NOMO-1 (cell line): ENCODE data around the gene LRRFIP1.
"Not testable (repeated sequence)": the region's sequence is repeated elsewhere in the genome, so short reads cannot be mapped to it uniquely, and the experiment has no call there.

Experiments
- DNase-seq, 2 experiments: peaks; one replicate each; lab custom pipeline; 2025; ENCODE audit not compliant: unreplicated experiment in 2 of 2; lab: John Stamatoyannopoulos, UW

The LRRFIP1 gene

DNA sequence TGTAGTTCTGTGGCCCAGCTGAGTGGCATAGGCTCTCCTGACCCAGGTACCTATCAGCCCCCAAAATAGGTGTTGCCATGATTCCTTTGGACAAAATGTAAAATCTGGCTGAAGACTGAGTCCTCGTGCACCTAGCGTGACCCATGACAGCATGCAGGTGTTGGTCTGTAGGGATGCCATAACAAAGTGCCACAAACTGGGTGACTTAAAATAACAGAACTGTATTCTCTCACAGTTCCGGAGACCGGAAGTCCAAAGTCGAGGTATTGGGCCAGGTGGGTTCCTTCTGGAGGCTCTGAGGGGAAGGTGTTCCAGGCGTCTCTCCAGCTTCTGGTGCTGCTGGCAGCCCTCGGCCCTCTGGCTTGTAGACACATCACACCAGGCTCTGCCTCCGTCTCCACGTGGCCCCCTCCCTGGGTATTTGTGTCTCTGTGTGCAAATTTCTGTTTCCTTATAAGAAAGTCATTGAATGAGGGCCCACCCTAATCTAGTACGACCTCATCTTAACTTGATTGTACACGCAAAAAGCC lies 34.5 kb downstream of the LRRFIP1 start:
- DNase-seq, result no peak

DNA sequence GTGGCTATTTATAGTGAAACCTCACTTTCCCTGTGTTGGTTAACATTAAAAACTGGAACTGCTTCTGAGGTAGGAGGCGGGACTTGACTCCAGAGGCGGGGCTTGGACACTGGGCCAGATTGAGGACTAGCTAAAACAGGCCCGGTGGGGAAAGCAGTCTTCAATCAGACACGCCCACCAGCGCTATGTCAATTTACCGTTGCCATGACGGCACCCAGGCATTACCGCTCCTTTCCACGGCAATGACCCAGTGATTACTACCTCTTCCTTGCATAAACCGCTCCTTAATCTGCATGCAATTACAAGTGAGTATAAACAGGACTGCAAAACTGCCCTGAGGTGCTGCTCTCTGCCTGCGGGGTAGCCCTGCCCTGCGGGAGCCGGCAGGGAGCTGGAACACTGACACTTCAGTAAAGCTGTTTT lies 35.3 kb downstream of the LRRFIP1 start:
- DNase-seq, result peak; percentile 97 to 98

DNA sequence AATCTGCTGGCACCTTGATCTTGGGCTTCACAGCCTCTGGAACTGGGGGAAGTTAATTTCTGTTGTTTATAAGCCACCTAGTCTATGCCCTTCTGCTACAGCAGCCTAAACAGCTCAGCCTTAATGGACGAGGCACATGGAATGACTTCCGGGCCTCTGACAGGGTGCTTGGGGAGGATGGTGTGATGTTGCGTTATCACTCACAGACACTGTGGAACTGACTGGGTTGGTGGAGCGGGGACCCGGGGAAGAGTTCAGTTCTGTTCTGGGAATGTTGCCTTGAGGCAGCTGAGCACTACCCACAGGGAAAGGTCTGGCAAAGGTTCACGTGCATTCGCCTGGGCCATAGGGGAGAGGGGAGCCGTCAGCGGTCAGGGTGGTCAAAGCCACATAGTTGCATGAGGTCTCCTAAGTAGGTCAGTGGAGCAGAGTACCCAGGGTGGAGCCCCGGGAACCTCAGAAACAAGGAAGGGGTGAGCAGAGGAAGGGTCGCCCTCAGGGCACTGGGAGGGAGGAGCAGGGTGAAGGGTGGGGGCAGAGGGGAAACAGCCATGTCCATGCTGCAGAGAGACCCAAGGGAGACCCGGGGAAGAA lies 36.2 kb downstream of the LRRFIP1 start:
- DNase-seq, result no peak

DNA sequence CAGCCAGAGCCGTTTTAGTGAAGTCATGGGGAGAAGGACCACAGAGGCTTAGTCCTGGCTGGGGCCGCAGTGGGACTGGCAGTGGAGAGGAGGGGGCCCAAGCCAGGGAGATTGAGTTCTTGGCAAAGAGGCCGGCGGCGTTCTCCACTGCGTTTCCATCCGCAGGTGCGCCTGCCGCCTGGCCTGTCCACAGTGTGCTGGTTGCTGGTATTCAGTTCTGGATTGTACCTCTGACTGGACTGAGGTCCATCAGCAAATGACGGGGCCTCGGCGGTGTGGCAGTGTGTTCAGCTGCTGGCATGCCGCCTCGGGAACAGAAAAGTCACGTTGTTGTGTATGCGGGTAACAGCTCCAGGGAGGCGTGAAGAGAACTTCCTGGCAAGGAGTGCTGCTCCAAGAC lies 36.8 kb downstream of the LRRFIP1 start:
- DNase-seq, result no peak

DNA sequence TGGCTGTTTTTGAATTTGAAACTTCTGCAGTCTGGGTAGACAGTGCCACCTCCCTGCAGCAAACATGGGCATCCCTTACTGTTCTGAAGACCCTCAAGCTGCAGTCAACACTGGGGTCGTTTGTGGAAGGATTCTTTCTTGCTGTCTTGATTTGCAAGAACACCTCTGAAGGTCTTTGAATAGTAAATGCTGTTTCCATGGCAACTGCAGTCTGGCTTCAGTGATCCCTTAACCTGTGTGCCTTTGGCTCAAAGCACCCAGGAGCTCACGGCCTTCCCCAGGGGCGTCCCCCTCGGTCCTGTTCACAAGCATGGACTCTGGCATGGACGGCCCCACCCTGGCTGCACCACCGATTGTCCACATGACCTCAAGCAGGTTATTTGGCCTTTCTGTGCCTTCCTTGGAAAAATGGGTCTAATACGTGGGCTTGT lies 38.3 kb downstream of the LRRFIP1 start:
- DNase-seq, result no peak

DNA sequence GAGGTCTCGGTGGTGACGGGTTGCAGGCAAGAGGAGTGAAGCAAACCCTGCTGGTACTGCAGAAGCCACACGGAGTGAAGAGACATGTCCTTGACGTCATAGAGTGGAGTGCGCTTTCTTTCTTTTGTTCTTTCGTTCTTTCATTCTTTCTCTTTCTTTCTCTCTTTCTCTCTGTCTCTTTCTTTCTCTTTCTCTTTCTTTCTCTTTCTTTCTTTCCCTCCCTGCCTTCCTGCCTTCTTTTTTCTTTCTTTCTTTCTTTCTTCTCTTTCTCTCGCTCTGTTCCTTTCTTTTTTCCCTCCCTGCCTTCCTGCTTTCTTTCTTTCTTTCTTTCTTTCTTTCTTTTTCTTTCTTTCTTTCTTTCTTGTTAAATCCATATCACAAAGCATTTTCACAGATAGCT lies 39.2 kb downstream of the LRRFIP1 start:
- DNase-seq, result no peak

DNA sequence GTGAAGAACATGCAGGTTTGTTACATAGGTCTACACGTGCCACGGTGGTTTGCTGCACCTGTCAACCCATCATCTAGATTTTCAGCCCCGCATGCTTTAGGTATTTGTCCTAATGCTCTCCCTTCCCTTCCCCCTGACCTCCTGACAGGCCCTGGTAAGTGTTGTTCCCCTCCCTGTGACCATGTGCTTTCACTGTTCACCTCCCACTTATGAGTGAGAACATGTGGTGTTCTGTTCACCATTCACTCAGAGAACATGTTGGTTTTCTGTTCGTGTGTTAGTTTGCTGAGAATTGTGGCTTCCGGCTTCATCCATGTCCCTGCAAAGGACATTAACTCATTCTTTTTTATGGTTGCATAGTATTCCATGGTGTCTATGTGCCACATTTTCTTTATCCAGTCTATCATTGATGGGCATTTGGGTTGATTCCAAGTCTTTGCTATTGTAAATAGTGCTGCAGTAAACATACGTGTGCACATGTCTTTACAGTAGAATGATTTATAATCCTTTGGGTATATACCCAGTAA lies 39.7 kb downstream of the LRRFIP1 start:
- DNase-seq, result not testable (repeated sequence)

DNA sequence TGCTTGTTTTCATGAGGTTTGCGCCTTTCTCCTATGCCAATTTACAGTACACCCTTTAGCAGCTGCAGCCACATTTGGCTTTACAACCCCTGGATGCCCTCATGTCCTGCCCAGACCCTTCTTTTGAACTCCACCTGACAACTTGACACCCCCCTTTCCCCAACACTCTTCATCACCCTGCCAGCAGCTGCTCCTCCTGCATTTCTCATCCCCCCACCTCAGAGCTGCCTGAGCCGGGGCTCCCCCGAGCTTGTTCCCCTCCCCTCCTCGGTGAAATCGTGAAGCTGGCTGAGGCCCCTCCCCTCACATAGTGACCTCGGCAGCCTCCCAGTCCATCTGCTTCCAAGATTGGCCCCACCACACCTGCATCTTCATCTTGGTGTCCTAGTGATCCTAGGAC lies 40.5 kb downstream of the LRRFIP1 start:
- DNase-seq, result no peak

DNA sequence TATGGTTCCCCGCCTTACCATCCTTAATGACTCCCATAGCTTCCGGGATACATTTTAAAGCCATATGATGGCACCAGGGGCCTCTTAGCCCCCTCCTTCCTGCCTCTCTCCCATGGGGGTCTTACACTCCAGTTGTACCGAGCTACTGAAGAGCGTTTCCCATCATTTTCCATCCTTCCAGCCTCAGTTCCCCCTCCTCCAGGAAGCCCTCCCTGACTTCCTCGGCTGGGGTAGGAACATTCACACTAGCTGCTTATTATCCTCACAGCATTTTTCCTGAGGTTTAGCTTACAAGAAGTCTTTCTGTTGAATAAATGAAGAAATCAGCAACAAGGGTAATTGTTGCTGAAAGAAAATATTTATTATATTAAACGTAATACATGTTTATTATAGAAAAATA lies 41.1 kb downstream of the LRRFIP1 start:
- DNase-seq, result no peak

DNA sequence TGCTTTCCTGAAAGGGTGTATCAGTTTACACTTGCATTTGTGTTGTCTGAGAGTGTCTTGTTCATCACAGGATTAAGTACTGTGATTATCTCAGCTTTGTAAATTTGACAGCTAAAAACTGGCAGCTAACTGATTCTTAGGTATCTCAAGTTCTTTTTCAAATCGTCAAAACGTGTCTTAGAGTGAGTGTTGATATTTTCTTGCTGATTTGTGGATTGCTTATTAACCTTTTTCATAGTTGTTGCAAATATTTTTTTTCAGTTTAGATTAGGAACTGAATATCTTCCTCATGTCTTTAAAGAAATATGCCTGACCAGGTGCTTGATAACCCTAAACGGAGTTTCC lies 41.9 kb downstream of the LRRFIP1 start:
- no peak for DNase-seq

DNA sequence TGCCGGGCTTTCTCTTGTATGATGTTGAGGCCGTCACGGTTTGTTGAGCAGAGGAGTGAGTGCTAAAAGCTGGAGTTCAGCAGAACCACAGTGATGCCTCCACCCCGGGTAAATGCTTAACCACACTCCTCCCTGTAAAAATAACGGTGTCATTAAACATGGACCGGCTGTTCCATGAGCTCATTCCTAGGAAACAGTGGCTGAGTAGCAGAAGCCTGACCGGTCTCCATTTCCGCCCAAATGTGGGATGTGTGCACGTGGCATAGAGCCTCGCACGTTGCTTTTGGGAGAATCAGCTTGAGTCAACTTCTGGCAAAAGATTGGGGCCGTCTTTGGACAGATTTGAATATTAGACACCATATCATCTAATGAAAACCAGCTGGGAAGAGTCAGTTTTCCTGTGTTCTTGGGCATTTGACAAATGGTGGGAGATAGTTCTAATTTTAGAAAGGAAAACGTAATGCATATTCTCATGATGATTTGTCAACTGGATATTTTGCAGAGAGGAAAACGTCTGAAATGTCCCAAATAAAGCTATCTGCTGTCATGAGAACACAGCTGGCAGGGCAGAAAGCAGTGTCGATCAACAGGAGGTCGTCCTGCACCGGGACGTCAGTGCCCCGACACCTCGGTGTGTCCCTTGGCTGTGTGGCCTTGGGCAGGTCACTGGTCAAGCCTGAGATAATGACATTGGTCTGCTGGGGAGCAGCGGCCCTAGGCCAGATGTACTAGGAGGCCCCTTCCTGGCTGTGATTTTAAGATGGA lies 42.4 kb downstream of the LRRFIP1 start:
- DNase-seq, result no peak

DNA sequence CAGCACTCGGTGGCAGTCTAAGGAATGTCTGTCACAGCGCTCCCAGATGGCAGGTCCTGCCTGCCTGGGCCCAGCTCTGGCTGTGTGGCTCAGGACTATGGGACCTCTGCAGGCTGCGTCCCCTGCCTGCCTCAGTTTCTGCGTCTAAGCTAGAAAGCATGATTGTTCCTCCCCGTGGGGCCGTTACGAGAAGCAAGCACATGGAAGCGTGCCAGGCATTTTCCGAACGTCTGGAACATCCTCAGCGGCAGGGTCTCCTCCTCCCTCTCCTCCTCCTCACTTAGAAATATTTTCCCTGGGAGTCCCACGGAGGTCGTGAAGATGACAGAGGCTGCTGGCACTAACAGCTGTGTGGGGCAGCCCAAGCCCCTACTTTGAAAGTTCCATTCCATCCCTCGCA lies 43.3 kb downstream of the LRRFIP1 start:
- no peak for DNase-seq

DNA sequence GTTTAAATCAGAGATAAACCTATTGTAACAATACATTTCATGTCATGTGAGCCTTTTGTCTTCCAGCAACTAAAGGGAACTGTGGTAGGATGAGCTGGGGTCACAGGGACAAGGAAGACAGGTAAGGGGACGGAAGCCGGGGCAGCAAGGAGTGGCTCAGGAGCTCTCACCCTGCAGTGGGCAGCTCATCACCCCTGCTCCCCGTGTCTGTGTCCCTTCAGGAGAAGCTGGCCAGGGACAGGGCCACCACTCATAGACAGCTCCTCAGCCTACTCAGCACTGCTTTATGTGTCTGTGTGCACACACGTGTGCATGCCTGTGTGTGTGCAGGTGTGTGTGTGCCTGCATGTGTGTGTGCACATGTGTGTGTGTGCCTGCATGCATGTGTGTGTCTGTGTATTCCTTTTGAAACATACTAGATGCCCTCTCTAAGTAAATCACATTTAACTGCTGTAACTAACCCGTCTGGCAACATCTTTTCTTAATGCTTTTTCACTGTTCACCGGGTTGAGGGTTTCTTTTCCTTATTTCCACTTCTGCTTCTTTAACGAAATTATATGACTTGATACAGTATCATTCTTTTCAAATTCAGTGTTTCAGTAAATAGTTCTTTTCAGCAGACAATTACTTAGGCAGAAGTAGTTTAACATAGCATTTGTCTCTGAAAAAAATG lies 44.2 kb downstream of the LRRFIP1 start:
- peak in 1 of 2 experiments; percentile 24 for DNase-seq

DNA sequence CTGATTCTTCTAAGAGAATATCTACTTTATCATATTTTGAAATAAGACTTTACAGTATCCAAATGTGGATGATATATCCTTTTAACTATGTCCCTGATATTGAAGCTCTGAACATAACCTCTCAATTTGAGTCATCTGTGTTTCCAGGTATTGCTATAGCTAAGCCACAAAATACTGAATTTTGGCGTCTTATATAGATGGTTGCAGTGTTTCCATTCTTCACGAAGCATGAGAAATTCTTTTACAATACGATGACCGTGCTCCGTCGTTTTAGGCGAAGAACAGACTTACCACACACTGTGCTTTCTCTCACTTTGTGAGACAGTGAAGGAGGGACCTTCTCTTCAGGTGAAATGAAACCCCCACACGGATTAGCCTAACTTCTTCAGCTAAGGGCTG lies 45.3 kb downstream of the LRRFIP1 start:
- no peak for DNase-seq

DNA sequence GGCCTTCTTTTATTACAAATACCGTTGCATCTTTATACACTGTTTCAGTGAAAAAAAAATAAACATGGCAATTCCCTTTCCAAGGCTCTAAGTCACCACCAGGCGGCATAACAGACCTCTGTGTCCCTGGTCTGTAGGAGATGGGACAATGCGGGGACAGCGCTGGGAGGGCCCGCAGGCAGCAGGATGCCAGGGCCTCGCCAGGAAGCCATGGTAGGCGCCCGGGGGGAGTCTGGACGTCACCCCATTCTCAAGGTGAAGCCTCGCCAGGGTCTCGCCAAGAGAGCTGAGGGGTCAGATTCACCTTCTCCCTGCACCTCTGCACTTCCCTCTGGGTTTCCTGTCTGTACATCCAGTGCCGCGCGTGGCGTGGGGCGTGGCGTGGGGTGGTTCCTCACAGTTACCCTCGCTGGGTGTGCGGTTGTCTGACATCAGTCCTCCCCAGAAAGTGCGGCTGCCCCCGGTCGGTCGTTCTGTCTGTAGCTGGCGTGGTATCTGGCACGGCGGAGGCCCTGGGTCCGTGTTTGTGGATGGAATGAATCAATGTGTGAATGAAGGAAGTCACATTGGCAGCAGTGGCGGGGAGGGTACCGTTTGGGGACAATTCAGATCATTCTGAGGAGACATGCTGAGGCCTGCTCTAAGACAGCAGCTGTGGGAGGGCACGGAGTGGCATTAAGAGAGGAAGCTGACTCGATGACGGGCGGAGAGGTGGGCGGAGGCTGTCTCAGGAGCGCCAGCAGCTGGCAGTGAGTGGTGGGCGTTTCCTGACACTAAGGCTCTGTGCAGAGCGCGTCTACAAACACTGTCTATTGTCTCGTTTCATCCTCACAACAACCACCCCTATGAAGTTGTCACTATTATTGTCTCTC lies 46.0 kb downstream of the LRRFIP1 start:
- peak; percentile 58 to 80 for DNase-seq

DNA sequence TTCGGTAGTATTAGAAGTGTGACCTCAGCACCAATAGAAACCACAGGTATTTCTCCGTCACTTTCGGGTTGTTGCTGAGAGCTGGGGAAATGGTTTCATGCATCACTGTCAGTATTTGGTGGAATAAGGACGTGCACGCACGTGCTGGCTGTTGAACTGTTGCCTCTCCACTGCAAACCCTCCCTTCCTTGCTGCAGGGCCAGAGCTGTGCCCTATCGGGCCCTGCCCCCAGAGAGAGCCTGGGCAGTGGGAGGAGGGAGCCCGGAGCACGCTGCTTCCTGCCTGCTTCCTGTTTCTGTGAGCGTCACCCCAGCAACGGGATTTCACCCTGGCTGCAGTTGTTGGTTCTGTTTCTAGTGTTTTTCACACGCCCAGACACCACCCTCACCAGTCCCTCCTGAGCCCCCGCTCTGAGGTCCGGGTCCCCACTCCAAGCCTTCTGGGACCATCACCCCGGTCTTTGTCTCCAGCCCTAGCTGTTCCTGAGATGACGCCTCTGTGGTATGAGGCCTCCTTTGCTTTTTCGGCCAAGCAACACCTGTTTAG lies 47.4 kb downstream of the LRRFIP1 start:
- peak; percentile 93 to 94 for DNase-seq

DNA sequence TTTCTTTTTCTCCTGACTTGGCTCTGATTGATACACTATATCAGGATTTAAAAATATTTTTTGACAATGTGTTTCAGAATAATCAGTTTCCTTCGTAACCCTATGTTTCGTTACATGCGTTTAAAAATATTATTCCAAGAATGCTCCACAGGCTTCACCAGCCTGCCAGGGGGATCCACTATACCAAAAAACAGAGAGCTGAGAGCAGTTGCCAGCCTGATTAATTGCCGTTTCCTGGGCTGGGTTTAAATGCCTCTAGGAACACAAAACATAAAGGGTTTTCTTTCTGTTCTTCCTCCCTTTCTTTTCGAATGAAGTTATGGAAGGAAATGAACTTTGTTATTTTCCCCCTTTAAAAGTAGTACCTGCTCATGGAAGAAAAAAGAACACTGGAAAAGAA lies 47.9 kb downstream of the LRRFIP1 start:
- DNase-seq, result no peak

DNA sequence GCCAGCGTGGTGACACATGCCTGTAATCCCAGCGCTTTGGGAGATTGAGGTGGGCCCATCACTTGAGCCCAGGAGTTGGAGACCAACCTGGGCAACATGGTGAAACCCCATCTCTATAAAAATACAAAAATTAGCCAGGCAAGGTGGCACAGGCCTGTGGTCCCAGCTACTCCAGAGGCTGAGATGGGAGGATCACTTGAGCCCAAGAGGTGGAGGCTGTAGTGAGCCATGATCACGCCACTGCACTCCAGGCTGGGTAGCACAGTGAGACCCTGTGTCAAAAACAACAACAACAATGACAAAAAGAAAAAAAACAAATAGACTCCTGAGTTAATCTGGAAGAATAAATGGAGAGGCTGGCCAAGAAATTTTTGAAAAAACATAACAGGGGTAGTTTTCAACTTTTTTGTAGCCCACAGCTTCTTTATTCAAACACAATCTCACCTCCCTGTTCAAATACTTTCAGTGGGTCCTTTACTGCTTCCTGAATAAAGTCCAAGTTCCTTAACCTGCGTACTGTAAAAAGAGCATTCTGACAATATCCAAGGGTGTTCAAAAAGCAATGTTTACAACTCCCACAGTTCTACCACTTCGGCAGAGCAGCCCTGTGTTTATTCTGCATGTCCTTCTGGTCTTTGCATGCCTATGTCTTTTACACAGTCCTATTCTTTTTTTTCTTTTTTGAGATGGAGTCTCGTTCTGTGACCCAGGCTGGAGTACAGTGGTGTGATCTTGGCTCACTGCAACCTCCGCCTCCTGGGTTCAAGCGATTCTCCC lies 53.5 kb downstream of the LRRFIP1 start:
- DNase-seq, result no peak

DNA sequence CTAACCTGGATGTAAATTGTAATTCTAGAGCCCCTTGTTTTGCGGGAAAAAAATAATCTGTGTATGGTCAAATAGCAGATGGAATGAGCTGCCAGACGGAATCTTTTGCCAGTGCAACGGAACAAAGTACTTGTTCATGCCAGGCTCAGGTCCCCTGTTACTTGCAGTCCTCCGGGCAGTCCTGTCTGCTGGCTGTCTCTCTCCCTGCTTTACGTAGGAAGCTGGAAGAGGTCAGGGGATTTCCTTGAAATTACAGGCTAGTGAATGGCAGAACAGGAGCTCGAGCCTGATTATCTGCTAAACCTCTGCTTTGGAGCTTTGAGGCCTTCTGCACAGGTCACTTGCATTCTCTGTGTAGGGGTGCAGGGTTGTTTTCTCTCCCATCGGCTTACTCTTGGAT lies 54.8 kb downstream of the LRRFIP1 start:
- no peak for DNase-seq
